ENCODE measurements around the gene MRPL11. TPM values are rescaled to one million over a fixed set of nuclear protein-coding genes. Genes with fewer than 3 reads are reported as not detected.

MRPL11 gene
- total and polyA plus RNA-seq, 3 donors from 2014 or later, result 21.2 to 50.0 (median 23.7) TPM

DNA sequence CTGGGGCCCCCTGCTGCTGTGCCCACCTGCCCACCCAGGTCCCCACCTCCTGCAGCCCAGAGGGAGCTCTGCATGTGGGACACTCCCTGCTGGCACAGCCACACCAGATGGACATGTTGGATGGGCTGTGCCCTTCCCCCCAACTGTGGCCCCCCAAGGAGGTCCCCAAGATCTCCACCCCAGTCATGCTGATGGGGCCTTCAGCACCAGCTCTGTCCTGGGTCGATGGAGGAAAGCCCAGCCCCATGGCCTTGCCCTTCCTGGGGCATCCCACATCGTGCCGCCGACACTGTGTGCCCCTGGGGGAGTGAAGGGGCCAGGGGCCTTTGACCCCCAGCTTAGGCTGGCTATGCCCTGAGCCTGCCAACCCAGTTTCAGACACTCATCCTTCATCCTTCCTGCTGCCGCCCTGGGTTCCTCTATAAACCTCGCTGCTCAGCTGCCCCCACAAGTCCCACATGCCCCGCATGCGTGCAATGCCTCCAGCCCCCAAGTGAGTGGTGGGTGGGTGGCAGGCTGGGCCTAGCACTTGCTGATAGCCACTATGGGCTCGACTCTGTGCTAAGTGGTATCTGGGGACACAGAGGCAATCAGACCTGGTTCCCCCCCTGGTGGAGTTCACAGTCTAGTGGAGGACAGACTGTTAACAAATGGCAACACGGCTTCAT is 37.7 kb upstream of the MRPL11 start:
- intact Hi-C loops (cut with DNase I; ENCODE audit: low total_unique reads), result no loop called here
- H3K36me3 ChIP-seq (ENCODE audit: low read depth, missing control alignments), result no peaks in the 10 kb centered on the region
- 71 to 80% methylated on average over 1 to 10 of the region's 10 CpGs for WGBS, 2 donors

DNA sequence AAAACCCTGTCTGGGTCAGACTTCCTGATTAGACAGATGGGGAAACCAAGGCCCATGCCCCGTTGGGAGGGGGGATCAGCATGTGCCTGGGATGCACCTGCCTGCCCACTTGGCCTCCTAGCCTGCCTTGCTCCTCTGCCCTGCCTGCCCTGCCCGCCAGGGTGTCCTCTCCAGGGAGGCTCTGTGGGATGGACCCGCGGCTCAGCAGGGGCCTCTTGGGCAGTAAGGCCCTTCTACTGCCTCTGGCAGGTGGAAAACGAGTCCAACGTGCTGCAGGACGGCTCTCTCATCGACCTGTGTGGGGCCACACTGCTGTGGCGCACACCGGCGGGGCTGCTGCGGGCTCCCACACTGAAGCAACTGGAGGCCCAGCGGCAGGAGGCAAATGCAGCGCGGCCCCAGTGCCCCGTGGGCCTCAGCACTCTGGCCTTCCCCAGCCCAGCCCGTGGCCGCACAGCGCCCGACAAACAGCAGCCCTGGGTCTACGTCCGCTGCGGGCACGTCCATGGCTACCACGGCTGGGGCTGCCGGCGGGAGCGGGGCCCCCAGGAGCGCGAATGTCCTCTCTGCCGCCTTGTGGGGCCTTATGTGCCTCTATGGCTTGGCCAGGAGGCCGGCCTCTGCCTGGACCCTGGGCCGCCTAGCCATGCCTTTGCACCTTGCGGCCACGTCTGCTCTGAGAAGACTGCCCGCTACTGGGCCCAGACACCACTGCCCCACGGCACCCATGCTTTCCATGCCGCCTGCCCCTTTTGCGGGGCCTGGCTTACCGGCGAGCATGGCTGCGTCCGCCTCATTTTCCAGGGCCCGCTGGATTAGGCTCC is 36.9 kb upstream of the MRPL11 start:
- no peak overlapping the region for H3K4me3 ChIP-seq
- DNase-seq, result no peak
- H3K27me3 ChIP-seq, result no peaks in the 10 kb centered on the region
- WGBS, 2 donors, result 90 to 92% methylated on average over 4 to 44 of the region's 44 CpGs
- no peak for TF ChIP-seq POLR2A (IDR thresholded peaks at IDR 0.05)
- TF ChIP-seq, protein P1, sequence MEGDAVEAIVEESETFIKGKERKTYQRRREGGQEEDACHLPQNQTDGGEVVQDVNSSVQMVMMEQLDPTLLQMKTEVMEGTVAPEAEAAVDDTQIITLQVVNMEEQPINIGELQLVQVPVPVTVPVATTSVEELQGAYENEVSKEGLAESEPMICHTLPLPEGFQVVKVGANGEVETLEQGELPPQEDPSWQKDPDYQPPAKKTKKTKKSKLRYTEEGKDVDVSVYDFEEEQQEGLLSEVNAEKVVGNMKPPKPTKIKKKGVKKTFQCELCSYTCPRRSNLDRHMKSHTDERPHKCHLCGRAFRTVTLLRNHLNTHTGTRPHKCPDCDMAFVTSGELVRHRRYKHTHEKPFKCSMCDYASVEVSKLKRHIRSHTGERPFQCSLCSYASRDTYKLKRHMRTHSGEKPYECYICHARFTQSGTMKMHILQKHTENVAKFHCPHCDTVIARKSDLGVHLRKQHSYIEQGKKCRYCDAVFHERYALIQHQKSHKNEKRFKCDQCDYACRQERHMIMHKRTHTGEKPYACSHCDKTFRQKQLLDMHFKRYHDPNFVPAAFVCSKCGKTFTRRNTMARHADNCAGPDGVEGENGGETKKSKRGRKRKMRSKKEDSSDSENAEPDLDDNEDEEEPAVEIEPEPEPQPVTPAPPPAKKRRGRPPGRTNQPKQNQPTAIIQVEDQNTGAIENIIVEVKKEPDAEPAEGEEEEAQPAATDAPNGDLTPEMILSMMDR (IDR thresholded peaks at IDR 0.05), result no peak
- peaks cover 5% of the 10 kb centered on the region for H3K4me1 ChIP-seq
- intact Hi-C loops (cut with DNase I; ENCODE audit: low total_unique reads), result no loop called here
- no peaks in the 10 kb centered on the region for H3K36me3 ChIP-seq (ENCODE audit: low read depth, missing control alignments)
- no peaks in the 10 kb centered on the region for H3K9me3 ChIP-seq
- H3K27ac ChIP-seq, result no peak overlapping the region

More for the DNA sequence above, 37.7 kb upstream of the MRPL11 start:
- Histone ChIP-seq H3K27me3 (no peaks in the 10 kb centered on the region), H3K4me3 (no peak overlapping the region), H3K27ac (no peak overlapping the region), H3K4me1 (peaks cover 5% of the 10 kb centered on the region), H3K9me3 (no peaks in the 10 kb centered on the region)
- TF ChIP-seq, protein P1 (IDR thresholded peaks at IDR 0.05), result no peak
- TF ChIP-seq POLR2A (IDR thresholded peaks at IDR 0.05), result no peak
- DNase-seq, result no peak

DNA sequence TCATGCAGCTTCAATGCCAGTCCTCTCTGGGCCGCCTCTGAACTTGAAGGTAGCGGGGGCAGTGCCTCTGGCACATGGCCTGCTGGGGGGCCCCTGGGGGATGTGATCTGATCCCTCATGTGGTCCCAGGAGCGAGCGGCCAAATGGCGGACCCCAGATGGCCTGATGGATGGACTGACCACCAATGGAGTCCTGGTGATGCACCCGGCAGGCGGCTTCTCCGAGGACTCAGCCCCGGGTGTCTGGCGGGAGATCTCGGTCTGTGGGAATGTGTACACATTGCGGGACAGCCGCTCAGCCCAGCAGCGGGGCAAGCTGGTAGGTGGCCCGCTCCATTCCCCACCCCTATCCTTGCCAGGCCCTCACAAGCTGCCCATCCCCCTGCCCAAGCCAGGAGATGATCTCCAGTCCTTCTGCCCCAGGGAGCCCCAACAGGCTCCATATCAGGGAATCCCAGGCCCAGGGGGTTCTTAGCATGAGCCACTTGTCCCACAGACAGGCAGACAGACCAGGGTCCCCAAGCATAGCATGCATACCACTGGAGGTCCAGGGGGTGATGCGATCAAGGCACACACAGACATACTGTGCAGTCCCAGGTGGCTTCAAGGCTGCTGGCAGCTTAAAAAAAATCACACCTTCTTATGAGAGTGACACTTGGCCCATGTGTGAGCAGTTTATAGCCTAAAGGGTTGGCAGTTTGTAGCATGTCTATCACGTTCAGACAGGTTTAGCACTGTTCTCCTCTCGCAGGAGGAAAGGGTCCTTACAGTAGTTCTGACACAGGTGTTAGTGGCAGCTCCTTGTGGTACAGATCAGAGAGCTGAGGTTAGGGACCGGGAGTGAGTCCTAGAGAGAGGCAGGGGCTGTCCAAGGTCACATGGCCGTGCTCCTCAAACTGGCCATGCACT is 35.2 kb upstream of the MRPL11 start:
- intact Hi-C loops (cut with DNase I; ENCODE audit: low total_unique reads), result no loop called here
- no peak for TF ChIP-seq POLR2A (IDR thresholded peaks at IDR 0.05)
- TF ChIP-seq, protein P1 (IDR thresholded peaks at IDR 0.05), result no peak
- no peaks in the 10 kb centered on the region for H3K4me1 ChIP-seq

DNA sequence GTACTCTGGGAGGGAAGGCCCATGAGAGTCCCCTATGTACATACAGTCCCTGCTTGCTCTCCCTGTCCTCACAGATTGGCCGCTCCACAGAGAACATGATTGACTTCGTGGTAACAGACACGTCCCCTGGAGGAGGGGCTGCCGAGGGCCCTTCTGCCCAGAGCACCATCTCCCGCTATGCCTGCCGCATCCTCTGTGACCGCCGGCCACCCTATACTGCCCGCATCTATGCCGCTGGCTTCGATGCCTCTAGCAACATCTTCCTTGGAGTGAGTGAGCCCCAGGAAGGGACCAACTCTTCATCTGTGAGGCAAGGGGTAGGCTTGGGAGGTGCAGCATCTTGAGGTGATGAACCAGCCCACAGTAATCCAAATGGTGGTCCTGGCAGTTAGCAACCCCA is 34.5 kb upstream of the MRPL11 start:
- TF ChIP-seq, protein P1 (IDR thresholded peaks at IDR 0.05), result no peak
- no peak for TF ChIP-seq POLR2A (IDR thresholded peaks at IDR 0.05)
- Histone ChIP-seq H3K4me3 (no peak overlapping the region), H3K27me3 (no peaks in the 10 kb centered on the region), H3K27ac (no peak overlapping the region), H3K36me3 (ENCODE audit: low read depth, missing control alignments) (no peaks in the 10 kb centered on the region), H3K4me1 (peaks cover 1% of the 10 kb centered on the region), H3K9me3 (no peaks in the 10 kb centered on the region)
- intact Hi-C loops (cut with DNase I; ENCODE audit: low total_unique reads), result no loop called here
- 90 to 99% methylated on average over 8 to 11 of the region's 11 CpGs for WGBS, 2 donors
- DNase-seq, result no peak

More for the DNA sequence above, 35.2 kb upstream of the MRPL11 start:
- no peak overlapping the region for H3K4me3 ChIP-seq
- DNase-seq, result no peak
- no peak overlapping the region for H3K27ac ChIP-seq
- 91 to 93% methylated on average over 6 to 20 of the region's 20 CpGs for WGBS, 2 donors
- H3K27me3 ChIP-seq, result no peaks in the 10 kb centered on the region
- H3K36me3 ChIP-seq (ENCODE audit: low read depth, missing control alignments), result no peaks in the 10 kb centered on the region
- no peaks in the 10 kb centered on the region for H3K9me3 ChIP-seq
